ENCODE results near the gene USP17L10.
"Not testable (repeated sequence)": the region's sequence is repeated elsewhere in the genome, so short reads cannot be mapped to it uniquely, and the experiment has no call there.

USP17L10 gene, protein sequence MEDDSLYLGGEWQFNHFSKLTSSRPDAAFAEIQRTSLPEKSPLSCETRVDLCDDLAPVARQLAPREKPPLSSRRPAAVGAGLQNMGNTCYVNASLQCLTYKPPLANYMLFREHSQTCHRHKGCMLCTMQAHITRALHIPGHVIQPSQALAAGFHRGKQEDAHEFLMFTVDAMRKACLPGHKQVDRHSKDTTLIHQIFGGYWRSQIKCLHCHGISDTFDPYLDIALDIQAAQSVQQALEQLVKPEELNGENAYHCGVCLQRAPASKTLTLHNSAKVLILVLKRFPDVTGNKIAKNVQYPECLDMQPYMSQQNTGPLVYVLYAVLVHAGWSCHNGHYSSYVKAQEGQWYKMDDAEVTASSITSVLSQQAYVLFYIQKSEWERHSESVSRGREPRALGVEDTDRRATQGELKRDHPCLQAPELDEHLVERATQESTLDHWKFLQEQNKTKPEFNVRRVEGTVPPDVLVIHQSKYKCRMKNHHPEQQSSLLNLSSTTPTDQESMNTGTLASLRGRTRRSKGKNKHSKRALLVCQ

DNA sequence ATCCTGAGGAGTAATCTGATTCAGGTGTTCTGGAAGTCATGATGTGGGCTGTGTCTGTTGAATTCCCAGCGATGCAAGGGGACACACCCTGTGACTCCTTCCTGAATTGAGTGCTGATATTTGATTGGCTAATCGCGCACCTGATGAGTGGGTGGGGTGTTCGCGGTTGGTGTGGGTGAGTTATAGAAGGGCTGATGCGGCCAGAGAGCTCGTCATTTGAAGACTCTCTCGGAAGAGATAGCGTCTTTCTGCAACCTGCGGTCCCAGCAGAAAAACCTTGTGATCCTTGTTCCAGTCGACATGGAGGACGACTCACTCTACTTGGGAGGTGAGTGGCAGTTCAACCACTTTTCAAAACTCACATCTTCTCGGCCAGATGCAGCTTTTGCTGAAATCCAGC lies at the start of gene USP17L10:
Gene USP17L10 (plus strand): TSS at position 301 of the 400 bp plus-strand sequence. CDS start 0 bp downstream, at position 301.
- DNase-seq = not testable (repeated sequence)

DNA sequence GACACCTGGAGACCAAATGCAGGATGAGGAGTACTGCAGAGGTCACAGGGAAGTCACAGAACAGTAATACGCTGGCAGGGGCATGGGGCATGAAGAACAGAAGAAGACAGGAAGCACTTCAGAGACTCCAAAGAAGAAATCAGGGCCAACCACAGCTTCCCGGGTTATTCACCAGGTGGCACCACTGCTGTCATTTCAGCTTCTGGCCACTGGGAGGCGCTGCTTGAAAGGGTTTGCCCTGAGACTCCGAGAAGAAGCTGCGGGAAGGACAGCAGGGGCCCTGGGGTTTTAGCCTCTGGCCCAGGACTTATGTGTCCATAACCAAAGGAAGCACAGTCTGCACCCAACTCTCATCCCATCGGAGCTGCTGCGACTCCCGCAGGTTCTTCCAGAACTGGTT lies 44.5 kb upstream of the USP17L10 start:
- not testable (repeated sequence) for DNase-seq

DNA sequence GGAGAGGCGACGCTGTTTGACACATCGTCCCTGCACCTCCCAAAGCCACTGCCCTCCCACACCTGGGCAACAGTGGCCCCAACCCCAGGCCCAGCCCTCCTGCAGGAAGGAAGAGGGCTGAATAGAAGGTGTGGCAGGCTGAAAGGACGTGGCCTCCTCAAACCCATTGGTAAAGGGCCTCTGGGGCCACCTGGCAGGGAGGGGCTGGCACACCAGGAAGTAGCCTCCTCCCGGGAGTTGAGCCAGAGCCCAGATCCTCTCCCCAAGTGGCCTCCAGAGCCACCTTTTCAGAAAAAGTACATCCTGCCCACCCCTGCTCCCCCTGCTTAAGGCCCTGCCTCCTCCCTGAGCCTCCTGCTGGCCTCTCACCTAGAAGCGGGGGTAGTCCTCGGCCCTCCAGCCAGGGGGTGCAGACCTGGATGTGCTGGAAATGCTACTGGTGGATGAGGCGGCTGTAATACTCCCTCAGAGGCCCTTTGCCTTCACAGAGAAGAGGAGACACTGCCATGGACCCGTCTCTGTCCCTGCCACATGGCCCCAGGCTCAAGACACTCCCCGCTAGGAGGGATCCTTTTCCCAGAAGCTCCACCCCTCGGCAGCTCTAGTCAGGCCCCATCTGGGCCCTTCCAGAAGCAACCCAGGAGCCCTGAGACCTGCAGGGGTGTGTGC lies 40.5 kb upstream of the USP17L10 start, which contains the start of gene FAM90A26:
Gene FAM90A26 (plus strand): TSS at position 619 of the 669 bp plus-strand sequence. CDS start 2,764 bp downstream, outside the sequence.
- DNase-seq = not testable (repeated sequence)

DNA sequence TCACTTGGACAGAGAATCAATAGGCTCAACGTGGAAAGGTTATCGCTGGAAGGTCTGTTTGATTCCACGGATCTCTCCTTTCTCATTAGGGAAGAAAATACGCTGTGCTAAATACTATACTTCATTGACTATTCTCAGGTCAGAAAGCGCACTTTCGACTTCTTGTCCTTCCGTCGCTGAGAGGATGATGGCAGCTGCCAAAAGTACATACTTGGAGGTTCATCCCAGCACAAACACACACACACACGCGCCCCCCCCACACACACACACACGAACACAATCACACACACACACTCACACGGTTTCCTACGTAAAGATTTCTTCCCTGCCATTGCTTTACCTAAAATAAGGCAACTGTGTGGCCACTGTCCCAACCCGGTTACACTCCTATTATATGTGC lies 4.2 kb downstream of the USP17L10 start:
- not testable (repeated sequence) for DNase-seq

DNA sequence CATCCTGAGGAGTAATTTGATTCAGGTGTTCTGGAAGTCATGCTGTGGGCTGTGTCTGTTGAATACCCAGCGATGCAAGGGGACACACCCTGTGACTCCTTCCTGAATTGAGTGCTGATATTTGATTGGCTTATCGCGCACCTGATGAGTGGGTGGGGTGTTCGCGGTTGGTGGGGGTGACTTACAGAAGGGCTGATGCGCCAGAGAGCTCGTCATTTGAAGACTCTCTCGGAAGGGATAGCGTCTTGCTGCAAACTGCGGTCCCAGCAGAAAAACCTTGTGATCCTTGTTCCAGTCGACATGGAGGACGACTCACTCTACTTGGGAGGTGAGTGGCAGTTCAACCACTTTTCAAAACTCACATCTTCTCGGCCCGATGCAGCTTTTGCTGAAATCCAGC lies 4.6 kb downstream of the USP17L10 start, which contains the start of gene USP17L11:
Gene USP17L11 (plus strand): TSS at position 301 of the 400 bp plus-strand sequence. CDS start 0 bp downstream, at position 301.
- not testable (repeated sequence) for DNase-seq

DNA sequence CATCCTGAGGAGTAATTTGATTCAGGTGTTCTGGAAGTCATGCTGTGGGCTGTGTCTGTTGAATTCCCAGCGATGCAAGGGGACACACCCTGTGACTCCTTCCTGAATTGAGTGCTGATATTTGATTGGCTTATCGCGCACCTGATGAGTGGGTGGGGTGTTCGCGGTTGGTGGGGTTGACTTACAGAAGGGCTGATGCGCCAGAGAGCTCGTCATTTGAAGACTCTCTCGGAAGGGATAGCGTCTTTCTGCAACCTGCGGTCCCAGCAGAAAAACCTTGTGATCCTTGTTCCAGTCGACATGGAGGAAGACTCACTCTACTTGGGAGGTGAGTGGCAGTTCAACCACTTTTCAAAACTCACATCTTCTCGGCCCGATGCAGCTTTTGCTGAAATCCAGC lies 9.4 kb downstream of the USP17L10 start, which contains the start of gene USP17L12:
Gene USP17L12 (plus strand): TSS at position 301 of the 400 bp plus-strand sequence. CDS start 0 bp downstream, at position 301.
- DNase-seq = not testable (repeated sequence)

DNA sequence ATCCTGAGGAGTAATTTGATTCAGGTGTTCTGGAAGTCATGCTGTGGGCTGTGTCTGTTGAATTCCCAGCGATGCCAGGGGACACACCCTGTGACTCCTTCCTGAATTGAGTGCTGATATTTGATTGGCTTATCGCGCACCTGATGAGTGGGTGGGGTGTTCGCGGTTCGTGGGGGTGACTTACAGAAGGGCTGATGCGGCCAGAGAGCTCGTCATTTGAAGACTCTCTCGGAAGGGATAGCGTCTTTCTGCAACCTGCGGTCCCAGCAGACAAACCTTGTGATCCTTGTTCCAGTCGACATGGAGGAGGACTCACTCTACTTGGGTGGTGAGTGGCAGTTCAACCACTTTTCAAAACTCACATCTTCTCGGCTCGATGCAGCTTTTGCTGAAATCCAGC lies 14.1 kb downstream of the USP17L10 start, which contains the start of gene USP17L13:
Gene USP17L13 (plus strand): TSS at position 301 of the 400 bp plus-strand sequence. CDS start 0 bp downstream, at position 301.
- DNase-seq = not testable (repeated sequence)

DNA sequence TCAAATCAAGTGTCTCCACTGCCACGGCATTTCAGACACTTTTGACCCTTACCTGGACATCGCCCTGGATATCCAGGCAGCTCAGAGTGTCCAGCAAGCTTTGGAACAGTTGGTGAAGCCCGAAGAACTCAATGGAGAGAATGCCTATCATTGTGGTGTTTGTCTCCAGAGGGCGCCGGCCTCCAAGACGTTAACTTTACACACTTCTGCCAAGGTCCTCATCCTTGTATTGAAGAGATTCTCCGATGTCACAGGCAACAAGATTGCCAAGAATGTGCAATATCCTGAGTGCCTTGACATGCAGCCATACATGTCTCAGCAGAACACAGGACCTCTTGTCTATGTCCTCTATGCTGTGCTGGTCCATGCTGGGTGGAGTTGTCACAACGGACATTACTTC lies 19.8 kb downstream of the USP17L10 start:
- not testable (repeated sequence) for DNase-seq

DNA sequence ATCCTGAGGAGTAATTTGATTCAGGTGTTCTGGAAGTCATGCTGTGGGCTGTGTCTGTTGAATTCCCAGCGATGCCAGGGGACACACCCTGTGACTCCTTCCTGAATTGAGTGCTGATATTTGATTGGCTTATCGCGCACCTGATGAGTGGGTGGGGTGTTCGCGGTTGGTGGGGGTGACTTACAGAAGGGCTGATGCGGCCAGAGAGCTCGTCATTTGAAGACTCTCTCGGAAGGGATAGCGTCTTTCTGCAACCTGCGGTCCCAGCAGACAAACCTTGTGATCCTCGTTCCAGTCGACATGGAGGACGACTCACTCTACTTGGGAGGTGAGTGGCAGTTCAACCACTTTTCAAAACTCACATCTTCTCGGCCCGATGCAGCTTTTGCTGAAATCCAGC lies 23.6 kb downstream of the USP17L10 start, which contains the start of gene USP17L15:
Gene USP17L15 (plus strand): TSS at position 301 of the 400 bp plus-strand sequence. CDS start 0 bp downstream, at position 301.
- not testable (repeated sequence) for DNase-seq

DNA sequence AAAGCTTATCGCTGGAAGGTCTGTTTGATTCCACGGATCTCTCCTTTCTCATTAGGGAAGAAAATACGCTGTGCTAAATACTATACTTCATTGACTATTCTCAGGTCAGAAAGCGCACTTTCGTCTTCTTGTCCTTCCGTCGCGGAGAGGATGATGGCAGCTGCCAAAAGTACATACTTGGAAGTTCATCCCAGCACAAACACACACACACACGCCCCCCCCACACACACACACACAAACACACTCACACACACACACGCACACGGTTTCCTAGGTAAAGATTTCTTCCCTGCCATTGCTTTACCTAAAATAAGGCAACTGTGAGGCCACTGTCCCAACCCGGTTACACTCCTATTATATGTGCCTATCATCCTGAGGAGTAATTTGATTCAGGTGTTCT lies 28.0 kb downstream of the USP17L10 start:
- not testable (repeated sequence) for DNase-seq

DNA sequence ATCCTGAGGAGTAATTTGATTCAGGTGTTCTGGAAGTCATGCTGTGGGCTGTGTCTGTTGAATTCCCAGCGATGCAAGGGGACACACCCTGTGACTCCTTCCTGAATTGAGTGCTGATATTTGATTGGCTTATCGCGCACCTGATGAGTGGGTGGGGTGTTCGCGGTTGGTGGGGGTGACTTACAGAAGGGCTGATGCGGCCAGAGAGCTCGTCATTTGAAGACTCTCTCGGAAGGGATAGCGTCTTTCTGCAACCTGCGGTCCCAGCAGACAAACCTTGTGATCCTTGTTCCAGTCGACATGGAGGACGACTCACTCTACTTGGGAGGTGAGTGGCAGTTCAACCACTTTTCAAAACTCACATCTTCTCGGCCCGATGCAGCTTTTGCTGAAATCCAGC lies 33.1 kb downstream of the USP17L10 start, which contains the start of gene USP17L17:
Gene USP17L17 (plus strand): TSS at position 301 of the 400 bp plus-strand sequence. CDS start 0 bp downstream, at position 301.
- DNase-seq = not testable (repeated sequence)

DNA sequence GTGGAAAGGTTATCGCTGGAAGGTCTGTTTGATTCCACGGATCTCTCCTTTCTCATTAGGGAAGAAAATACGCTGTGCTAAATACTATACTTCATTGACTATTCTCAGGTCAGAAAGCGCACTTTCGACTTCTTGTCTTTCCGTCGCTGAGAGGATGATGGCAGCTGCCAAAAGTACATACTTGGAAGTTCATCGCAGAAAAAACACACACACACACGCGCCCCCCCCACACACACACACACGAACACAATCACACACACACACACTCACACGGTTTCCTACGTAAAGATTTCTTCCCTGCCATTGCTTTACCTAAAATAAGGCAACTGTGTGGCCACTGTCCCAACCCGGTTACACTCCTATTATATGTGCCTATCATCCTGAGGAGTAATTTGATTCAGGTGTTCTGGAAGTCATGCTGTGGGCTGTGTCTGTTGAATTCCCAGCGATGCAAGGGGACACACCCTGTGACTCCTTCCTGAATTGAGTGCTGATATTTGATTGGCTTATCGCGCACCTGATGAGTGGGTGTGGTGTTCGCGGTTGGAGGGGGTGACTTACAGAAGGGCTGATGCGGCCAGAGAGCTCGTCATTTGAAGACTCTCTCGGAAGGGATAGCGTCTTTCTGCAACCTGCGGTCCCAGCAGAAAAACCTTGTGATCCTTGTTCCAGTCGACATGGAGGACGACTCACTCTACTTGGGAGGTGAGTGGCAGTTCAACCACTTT lies 37.7 kb downstream of the USP17L10 start, which contains the start of gene USP17L18:
Gene USP17L18 (plus strand): TSS at position 678 of the 728 bp plus-strand sequence. CDS start 0 bp downstream, at position 678.
- not testable (repeated sequence) for DNase-seq

DNA sequence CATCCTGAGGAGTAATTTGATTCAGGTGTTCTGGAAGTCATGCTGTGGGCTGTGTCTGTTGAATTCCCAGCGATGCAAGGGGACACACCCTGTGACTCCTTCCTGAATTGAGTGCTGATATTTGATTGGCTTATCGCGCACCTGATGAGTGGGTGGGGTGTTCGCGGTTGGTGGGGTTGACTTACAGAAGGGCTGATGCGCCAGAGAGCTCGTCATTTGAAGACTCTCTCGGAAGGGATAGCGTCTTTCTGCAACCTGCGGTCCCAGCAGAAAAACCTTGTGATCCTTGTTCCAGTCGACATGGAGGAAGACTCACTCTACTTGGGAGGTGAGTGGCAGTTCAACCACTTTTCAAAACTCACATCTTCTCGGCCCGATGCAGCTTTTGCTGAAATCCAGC lies 42.6 kb downstream of the USP17L10 start, which contains the start of gene USP17L19:
Gene USP17L19 (plus strand): TSS at position 301 of the 400 bp plus-strand sequence. CDS start 0 bp downstream, at position 301.
- not testable (repeated sequence) for DNase-seq

DNA sequence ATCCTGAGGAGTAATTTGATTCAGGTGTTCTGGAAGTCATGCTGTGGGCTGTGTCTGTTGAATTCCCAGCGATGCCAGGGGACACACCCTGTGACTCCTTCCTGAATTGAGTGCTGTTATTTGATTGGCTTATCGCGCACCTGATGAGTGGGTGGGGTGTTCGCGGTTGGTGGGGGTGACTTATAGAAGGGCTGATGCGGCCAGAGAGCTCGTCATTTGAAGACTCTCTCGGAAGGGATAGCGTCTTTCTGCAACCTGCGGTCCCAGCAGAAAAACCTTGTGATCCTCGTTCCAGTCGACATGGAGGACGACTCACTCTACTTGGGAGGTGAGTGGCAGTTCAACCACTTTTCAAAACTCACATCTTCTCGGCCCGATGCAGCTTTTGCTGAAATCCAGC lies 47.4 kb downstream of the USP17L10 start, which contains the start of gene USP17L20:
Gene USP17L20 (plus strand): TSS at position 301 of the 400 bp plus-strand sequence. CDS start 0 bp downstream, at position 301.
- DNase-seq = not testable (repeated sequence)

Measured in NCI-H526 (cell line).